Psoas muscle (tissue), 8 donors: ENCODE data around the gene HAP1. TPM values are rescaled to one million over a fixed set of nuclear protein-coding genes. Genes with fewer than 3 reads are reported as not detected.

ENCODE experiments used
- ATAC-seq, 4 donors: fragments of 200-7000 bp; cut with Tn5 transposase; one replicate each; pipeline ENCODE4 v1.9.1; 2020; ENCODE audit warnings: moderate library complexity in 3 of 4, mild to moderate bottlenecking in 2 of 4
- DNase-seq, 2 donors: peaks; one replicate each; pipeline ENCODE4 v3.0.0-alpha.2; 2020
- H3K27ac ChIP-seq: fragments of 200-600 bp; one replicate; pipeline ENCODE4 v1.8.0; 2022
- H3K27me3 ChIP-seq, 3 donors: fragments of 200-600 bp in 1 of 3; one replicate each; pipeline versions ENCODE4 v1.6.1 to v1.8.0; 2013 to 2022; ENCODE audit warnings: low read length in 2 of 3, mild to moderate bottlenecking in 2 of 3, moderate library complexity in 1 of 3; ENCODE audit not compliant: insufficient read depth in 3 of 3
- H3K36me3 ChIP-seq, 2 donors: fragments of 200-600 bp in 1 of 2; one replicate each; pipeline versions ENCODE4 v1.6.1 to v1.8.0; 2013 to 2022; ENCODE audit warnings: low read depth in 1 of 2, mild to moderate bottlenecking in 1 of 2, moderate library complexity in 1 of 2; ENCODE audit not compliant: insufficient read depth in 1 of 2
- H3K4me1 ChIP-seq: fragments of 200-600 bp; one replicate; pipeline ENCODE4 v1.8.0; 2022
- H3K4me3 ChIP-seq: fragments of 200-600 bp; one replicate; pipeline ENCODE4 v1.8.0; 2022; ENCODE audit warnings: mild to moderate bottlenecking
- H3K9me3 ChIP-seq: fragments of 200-600 bp; one replicate; pipeline ENCODE4 v1.8.0; 2022
- WGBS, 3 donors: extraction: QIAGEN DNeasy Blood & Tissue Kit; methylation state at CpG; one replicate each; pipeline versions ENCODE4 v1.1.6 to v1.1.7; 2013; 5-methylcytosine and 5-hydroxymethylcytosine counted together
- intact Hi-C, 2 donors: fragments of 100-400 bp; cut with DNase I; formaldehyde crosslinking; loops; one replicate each; pipeline versions ENCODE4 v1.11.0 to v1.14.2; 2022
- polyA plus RNA-seq, 3 donors: library from polyadenylated mRNA; stranded (reverse); fragments of 200-250 nt; gene quantifications; one replicate each; pipeline ENCODE4 v1.2.3, GENCODE V29; 2013
- total RNA-seq, 4 donors: library from RNA; stranded (reverse); fragmentation: NEBNext Ultra II Directional in 2 of 4; extraction: Animal tissue kit (Norgen Biotek cat#: 25700) in 2 of 4; gene quantifications; one replicate each; pipeline versions ENCODE4 v1.2.1 to v1.2.4, GENCODE V29; 2021 to 2023
- TF ChIP-seq, protein P1 (sequence below): fragments of 200-600 bp; IDR thresholded peaks from one replicate; pipeline ENCODE4 v1.8.0; 2022; ENCODE audit warnings: antibody characterized with exemption
- donor health status: healthy with polysubstance abuse.
- donor health status: DM: no; HTN: no; CAD: no; lungs with moderate emphysema.
- donor health status: Bipolar disorder and iron deficiency.
- donor health status: healthy.
- donor health status: DM: yes; HTN: yes; CAD: no.
- donor health status: DM: no; HTN: no; CAD: no.
- donor health status: DM: no; HTN: no; CAD: no.
- donor health status: DM: yes; HTN: yes; CAD: no.

Gene HAP1
- total and polyA plus RNA-seq, 7 donors, result under 0.01 to 0.14 (median 0.03) TPM; not detected in 2

DNA sequence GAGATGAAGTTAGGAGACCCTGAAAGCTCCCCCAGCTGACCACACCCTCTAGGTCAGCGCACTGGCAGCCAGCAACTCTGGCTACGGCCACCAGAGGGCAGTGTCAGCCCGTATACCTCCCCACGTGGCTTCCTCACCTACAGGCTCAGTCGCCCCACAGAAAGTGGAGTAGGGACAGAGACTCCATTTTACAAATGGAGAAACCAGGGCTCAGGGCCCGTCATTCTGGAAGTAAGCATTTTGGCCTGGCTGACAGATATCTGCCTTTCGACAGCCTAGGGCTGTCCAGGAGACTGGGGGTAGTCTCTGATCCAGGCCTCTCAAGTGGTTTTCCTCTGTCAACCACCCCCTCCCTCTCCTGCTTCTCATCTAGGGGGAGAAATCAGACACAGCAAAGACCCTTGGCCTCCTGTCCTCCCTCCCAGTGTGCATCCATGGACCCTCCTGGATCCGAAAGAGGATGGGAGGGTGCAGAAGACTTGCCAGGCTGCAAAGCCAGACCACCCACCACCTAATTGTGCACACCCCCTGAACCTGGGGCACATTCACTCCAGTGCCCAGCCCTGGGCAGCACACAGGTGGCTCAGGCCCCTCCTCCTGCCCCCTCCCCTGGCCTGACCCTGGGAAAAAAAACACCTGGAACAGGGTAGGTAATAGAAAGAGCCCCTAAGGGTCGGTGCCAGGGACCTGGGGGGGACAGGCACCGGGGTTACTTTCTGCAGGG is 3.8 kb upstream of the HAP1 start:
- Histone ChIP-seq H3K4me1 (peaks cover 19% of the 10 kb centered on the region), H3K27me3 (peaks cover 0 to 45% (median 10%) of the 10 kb centered on the region in 3 donors), H3K27ac (no peak overlapping the region), H3K9me3 (no peaks in the 10 kb centered on the region), H3K4me3 (no peak overlapping the region), H3K36me3 (no peaks in the 10 kb centered on the region)
- WGBS, 3 donors, result 27 to 30% (median 29%) methylated on average over 10 of the region's 10 CpGs
- ATAC-seq (peak; percentile 90 to 96 (median 95)), DNase-seq (peak; percentile 75 to 89)
- intact Hi-C loops, result loop anchor here (1.0 to 10.0 kb wide), 2 partner anchors 63 to 147 kb away; no protein-coding TSS in a partner anchor
- TF ChIP-seq, protein P1, sequence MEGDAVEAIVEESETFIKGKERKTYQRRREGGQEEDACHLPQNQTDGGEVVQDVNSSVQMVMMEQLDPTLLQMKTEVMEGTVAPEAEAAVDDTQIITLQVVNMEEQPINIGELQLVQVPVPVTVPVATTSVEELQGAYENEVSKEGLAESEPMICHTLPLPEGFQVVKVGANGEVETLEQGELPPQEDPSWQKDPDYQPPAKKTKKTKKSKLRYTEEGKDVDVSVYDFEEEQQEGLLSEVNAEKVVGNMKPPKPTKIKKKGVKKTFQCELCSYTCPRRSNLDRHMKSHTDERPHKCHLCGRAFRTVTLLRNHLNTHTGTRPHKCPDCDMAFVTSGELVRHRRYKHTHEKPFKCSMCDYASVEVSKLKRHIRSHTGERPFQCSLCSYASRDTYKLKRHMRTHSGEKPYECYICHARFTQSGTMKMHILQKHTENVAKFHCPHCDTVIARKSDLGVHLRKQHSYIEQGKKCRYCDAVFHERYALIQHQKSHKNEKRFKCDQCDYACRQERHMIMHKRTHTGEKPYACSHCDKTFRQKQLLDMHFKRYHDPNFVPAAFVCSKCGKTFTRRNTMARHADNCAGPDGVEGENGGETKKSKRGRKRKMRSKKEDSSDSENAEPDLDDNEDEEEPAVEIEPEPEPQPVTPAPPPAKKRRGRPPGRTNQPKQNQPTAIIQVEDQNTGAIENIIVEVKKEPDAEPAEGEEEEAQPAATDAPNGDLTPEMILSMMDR, result peak; percentile 99

DNA sequence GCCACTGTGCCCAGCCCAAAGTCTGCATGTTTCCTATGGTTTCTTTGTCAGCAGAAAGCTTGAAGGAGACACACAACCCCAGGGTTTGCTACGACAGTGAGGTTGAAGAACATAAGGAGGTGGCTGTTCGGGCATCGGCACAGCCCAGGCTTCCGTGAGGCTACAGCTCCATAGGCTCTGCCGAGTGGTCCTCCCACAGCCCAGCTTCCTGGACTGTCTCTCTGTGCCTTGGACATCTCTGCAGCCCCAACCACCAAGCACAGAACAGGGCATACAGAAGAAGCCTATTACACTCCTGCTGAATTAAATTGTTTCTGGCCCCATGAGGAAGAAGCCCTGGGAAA is 3.2 kb upstream of the HAP1 start:
- H3K9me3 ChIP-seq, result no peaks in the 10 kb centered on the region
- 27 to 37% (median 32%) methylated on average over 5 of the region's 5 CpGs for WGBS, 3 donors
- no peak for DNase-seq
- H3K4me1 ChIP-seq, result peaks cover 19% of the 10 kb centered on the region
- TF ChIP-seq, protein P1, result no peak
- no peak overlapping the region for H3K27ac ChIP-seq
- no peak overlapping the region for H3K4me3 ChIP-seq
- H3K36me3 ChIP-seq, result no peaks in the 10 kb centered on the region
- ATAC-seq, result peak in 3 of 4 donors; percentile 3 to 12 (median 7)
- intact Hi-C loops, result loop anchor here (1.0 to 10.0 kb wide), 2 partner anchors 64 to 147 kb away; no protein-coding TSS in a partner anchor
- H3K27me3 ChIP-seq, result peaks cover 0 to 48% (median 11%) of the 10 kb centered on the region in 3 donors

DNA sequence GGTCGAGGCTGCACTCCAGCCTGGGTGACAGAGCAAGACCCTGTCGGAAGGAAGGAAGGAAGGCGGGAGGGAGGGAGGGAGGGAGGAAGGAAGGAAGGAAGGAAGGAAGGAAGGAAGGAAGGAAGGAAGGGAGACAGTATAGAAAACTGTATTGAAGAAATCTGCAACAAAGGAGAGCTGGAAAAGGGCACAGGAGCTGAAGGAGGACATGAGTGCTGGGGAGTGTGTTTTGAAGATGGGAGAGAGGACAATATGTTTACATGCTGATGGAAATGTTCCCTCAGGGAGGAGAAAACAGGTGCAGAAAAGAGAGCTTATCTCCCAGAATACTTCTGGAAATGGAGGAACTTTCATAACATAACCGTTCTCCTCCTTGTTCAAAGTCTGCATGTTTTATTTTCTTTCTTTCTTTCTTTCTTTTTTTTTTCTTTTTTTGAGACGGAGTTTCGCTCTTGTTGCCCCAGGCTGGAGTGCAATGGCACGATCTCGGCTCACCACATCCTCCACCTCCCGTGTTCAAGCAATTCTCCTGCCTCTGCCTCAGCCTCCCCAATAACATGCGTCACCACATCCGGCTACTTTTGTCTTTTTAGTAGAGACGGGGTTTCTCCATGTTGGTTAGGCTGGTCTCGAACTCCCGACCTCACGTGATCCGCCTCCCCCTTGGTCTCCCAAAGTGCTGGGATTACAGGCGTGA is 2.7 kb upstream of the HAP1 start:
- ATAC-seq, result no peak
- H3K27me3 ChIP-seq, result peaks cover 0 to 53% (median 11%) of the 10 kb centered on the region in 3 donors
- intact Hi-C loops, result loop anchor here in 1 of 2 donors (10.0 kb wide), 1 partner anchor 148 kb away; no protein-coding TSS in a partner anchor

DNA sequence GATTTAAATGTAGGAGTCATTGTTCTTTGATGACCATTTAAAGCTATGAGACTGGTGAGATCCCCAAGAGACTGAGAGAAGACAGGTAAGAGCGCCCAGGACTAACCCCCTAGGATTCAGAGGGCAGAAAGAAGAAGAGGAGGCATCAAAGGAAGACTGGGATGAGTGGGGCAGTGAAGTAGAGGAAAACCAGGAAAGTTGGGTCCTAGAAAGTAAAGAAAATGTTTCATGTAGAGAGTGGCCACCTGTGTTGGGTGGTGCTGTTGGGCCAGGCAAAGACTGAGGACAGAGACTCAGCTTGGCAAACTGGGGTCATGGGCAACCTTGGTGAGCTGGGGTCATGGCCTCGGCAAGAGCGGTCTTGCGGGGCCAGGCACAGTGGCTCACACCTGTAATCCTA is 1.3 kb upstream of the HAP1 start:
- ATAC-seq (no peak), DNase-seq (no peak)
- 84 to 92% (median 88%) methylated on average over 4 of the region's 4 CpGs for WGBS, 3 donors
- intact Hi-C loops, result loop anchor here in 1 of 2 donors (10.0 kb wide), 1 partner anchor 149 kb away; no protein-coding TSS in a partner anchor
- Histone ChIP-seq H3K4me1 (peaks cover 19% of the 10 kb centered on the region), H3K9me3 (no peaks in the 10 kb centered on the region), H3K36me3 (no peaks in the 10 kb centered on the region), H3K4me3 (no peak overlapping the region), H3K27me3 (peaks cover 0 to 57% (median 11%) of the 10 kb centered on the region in 3 donors), H3K27ac (no peak overlapping the region)
- TF ChIP-seq, protein P1, result no peak

More for the DNA sequence above, 2.7 kb upstream of the HAP1 start:
- Histone ChIP-seq H3K4me3 (no peak overlapping the region), H3K4me1 (peaks cover 19% of the 10 kb centered on the region), H3K9me3 (no peaks in the 10 kb centered on the region), H3K27ac (no peak overlapping the region), H3K36me3 (no peaks in the 10 kb centered on the region)
- TF ChIP-seq, protein P1, result no peak
- 67 to 69% (median 68%) methylated on average over 16 to 17 of the region's 17 CpGs for WGBS, 3 donors
- no peak for DNase-seq
